Measurements from ENCODE around the gene FOSL2. TPM values are rescaled to one million over a fixed set of nuclear protein-coding genes. Genes with fewer than 3 reads are reported as not detected.

Gene FOSL2
- total RNA-seq, 1 experiment from 2014 or later, result 12.2 TPM

GRCh38 chr2:28412625-28413151 lies 20.0 kb downstream of the FOSL2 start:
- ChIA-PET CTCF (no interaction called here), POLR2A (ENCODE audit: low non-redundant PET) (no interaction called here)
- Histone ChIP-seq H3K36me3 (ENCODE audit: insufficient read depth, low read length, poor library complexity, severe bottlenecking) (no peaks in the 10 kb centered on the region), H3K4me1 (ENCODE audit: insufficient read depth, low read length, poor library complexity, severe bottlenecking) (no peaks in the 10 kb centered on the region), H3K27ac (ENCODE audit: low read depth, low read length, poor library complexity, severe bottlenecking) (no peak overlapping the region), H3K4me3 (ENCODE audit: low read depth, low read length, poor library complexity, severe bottlenecking) (no peak overlapping the region), H3K27me3 (replicated peaks; ENCODE audit: insufficient read depth, low read depth, low read length, poor library complexity) (no peaks in the 10 kb centered on the region), H3K9me3 (ENCODE audit: low read depth, low read length, poor library complexity, severe bottlenecking) (no peaks in the 10 kb centered on the region)
- TF ChIP-seq EZH2 (IDR thresholded peaks at IDR 0.05; ENCODE audit: borderline replicate concordance, low read depth, low read length, poor library complexity, severe bottlenecking) (no peak), CTCF (conservative IDR thresholded peaks at IDR 0.05; ENCODE audit: low read depth, low read length) (no peak)
- DNase-seq (ENCODE audit: low spot score), result no peak
- BruUV-seq (replicated peaks), result no TSS peak
- intact Hi-C loops (cut with micrococcal nuclease; ENCODE audit: unreplicated experiment), result no loop called here

- POLR2A ChIA-PET (ENCODE audit: low non-redundant PET), result no interaction called here
- no peaks in the 10 kb centered on the region for H3K36me3 ChIP-seq (ENCODE audit: insufficient read depth, low read length, poor library complexity, severe bottlenecking)
These were observed 20.7 kb downstream of the FOSL2 start for GRCh38 chr2:28413152-28413898.

GRCh38 chr2:28413899-28414295 lies 21.2 kb downstream of the FOSL2 start:
- no peak overlapping the region for H3K4me3 ChIP-seq (ENCODE audit: low read depth, low read length, poor library complexity, severe bottlenecking)
- H3K36me3 ChIP-seq (ENCODE audit: insufficient read depth, low read length, poor library complexity, severe bottlenecking), result no peaks in the 10 kb centered on the region
- intact Hi-C loops (cut with micrococcal nuclease; ENCODE audit: unreplicated experiment), result no loop called here
- peak; percentile 34 for DNase-seq (ENCODE audit: low spot score)
- no peaks in the 10 kb centered on the region for H3K4me1 ChIP-seq (ENCODE audit: insufficient read depth, low read length, poor library complexity, severe bottlenecking)
- no peaks in the 10 kb centered on the region for H3K27me3 ChIP-seq (replicated peaks; ENCODE audit: insufficient read depth, low read depth, low read length, poor library complexity)
- ChIA-PET POLR2A (ENCODE audit: low non-redundant PET) (no interaction called here), CTCF (no interaction called here)
- no peak for TF ChIP-seq EZH2 (IDR thresholded peaks at IDR 0.05; ENCODE audit: borderline replicate concordance, low read depth, low read length, poor library complexity, severe bottlenecking)
- TF ChIP-seq CTCF (conservative IDR thresholded peaks at IDR 0.05; ENCODE audit: low read depth, low read length), result no peak
- no peaks in the 10 kb centered on the region for H3K9me3 ChIP-seq (ENCODE audit: low read depth, low read length, poor library complexity, severe bottlenecking)
- H3K27ac ChIP-seq (ENCODE audit: low read depth, low read length, poor library complexity, severe bottlenecking), result no peak overlapping the region
- no TSS peak for BruUV-seq (replicated peaks)

More at GRCh38 chr2:28413152-28413898, 20.7 kb downstream of the FOSL2 start:
- H3K4me3 ChIP-seq (ENCODE audit: low read depth, low read length, poor library complexity, severe bottlenecking), result no peak overlapping the region
- CTCF ChIA-PET, result no interaction called here
- no peak for DNase-seq (ENCODE audit: low spot score)
- BruUV-seq (replicated peaks), result no TSS peak
- no peaks in the 10 kb centered on the region for H3K9me3 ChIP-seq (ENCODE audit: low read depth, low read length, poor library complexity, severe bottlenecking)
- no peak overlapping the region for H3K27ac ChIP-seq (ENCODE audit: low read depth, low read length, poor library complexity, severe bottlenecking)
- H3K27me3 ChIP-seq (replicated peaks; ENCODE audit: insufficient read depth, low read depth, low read length, poor library complexity), result no peaks in the 10 kb centered on the region
- TF ChIP-seq EZH2 (IDR thresholded peaks at IDR 0.05; ENCODE audit: borderline replicate concordance, low read depth, low read length, poor library complexity, severe bottlenecking) (no peak), CTCF (conservative IDR thresholded peaks at IDR 0.05; ENCODE audit: low read depth, low read length) (no peak)
- intact Hi-C loops (cut with micrococcal nuclease; ENCODE audit: unreplicated experiment), result no loop called here
- H3K4me1 ChIP-seq (ENCODE audit: insufficient read depth, low read length, poor library complexity, severe bottlenecking), result no peaks in the 10 kb centered on the region

Measured in A673 (cell line).